Activated CD8-positive, alpha-beta memory T cell treated with anti-CD3 and anti-CD28 coated beads for 4 hours (primary cell): ENCODE results near the gene ZNHIT3.
"Not testable (repeated sequence)": the region's sequence is repeated elsewhere in the genome, so short reads cannot be mapped to it uniquely, and the experiment has no call there.

ENCODE experiments used
- DNase-seq, 2 donors: peaks; one replicate each; pipeline ENCODE4 v3.0.0-alpha.2; 2020; ENCODE audit warnings: low read depth in 2 of 2

The ZNHIT3 gene

DNA sequence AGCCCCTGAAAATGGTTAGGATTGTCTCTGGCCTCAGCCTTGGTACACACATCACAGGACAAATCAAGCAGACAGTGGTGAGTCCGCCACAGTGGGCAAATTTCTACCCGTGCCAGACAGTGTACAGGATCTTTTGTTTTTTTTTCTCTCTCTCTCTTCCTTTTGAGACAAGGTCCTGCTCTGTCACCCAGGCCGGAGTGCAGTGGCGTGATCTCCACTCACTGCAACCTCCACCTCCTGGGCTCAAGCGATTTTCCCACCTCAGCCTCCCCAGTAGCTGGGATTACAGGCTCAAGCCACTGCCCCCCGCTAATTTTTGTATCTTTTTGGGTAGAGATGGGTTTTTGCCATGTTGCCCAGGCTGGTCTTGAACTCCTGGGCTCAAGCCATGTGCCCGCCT is 2.5 kb upstream of the ZNHIT3 start:
- DNase-seq: not testable (repeated sequence)

GRCh38 chr17:36485027-36485426 is 1.5 kb upstream of the ZNHIT3 start:
- no peak for DNase-seq

DNA sequence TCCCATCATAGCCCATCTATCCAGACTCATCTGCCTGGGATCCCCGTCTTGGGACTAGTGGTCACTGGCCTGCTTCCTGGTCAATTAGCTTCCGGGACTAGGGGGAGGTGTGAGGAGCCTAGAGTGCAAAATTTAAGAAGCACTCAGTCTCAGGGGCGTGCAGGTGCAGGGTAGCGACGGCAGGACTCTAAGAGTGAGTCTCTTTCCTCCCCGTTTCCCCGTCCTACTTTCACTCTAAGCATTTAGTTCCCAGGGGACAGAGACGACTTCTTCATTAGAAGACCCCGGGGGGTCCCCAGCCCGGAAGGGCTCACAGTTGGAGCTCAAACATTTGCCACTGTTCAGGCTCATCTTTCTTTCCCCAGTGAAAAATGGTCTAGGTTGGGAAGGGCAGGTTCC is 677 bp upstream of the ZNHIT3 start:
- no peak for DNase-seq

DNA sequence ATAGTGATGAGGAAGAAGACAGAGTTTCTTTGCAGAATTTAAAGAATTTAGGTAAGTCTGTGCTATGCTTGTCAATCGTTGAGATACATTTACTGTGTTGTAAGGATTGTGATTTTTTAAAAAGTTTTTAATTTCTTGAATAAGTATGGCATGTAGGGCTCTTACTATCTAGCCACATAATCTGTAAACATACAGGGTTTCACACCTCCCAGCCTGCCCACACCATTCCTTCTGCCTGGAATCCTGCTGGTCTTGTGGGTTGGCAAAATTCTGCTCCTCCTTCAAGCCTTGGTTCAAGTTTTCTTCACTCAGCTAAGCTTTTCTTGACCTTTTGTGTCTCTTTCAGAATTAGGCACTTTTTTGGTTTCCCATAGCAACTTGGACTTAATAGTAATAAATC is 7.5 kb downstream of the ZNHIT3 start:
- DNase-seq: no peak

DNA sequence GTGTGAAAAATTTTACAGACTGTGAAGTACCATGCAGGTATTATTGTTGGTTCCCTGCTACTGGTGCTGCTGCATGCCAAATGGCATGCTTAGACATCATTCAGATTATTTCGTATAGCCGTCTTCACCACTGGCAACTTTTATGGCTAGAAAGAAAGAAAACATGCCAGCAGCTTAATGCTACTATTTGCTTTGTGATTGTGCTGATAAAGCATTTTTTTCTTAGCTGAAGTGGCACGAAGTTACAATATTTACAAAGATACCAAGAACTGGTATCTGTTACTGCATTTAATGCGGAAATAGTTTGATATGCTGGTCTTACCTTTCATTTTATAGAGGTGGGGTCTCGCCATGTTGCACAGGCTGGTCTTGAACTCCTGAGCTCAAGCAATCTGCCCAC is 8.2 kb downstream of the ZNHIT3 start:
- DNase-seq: no peak

DNA sequence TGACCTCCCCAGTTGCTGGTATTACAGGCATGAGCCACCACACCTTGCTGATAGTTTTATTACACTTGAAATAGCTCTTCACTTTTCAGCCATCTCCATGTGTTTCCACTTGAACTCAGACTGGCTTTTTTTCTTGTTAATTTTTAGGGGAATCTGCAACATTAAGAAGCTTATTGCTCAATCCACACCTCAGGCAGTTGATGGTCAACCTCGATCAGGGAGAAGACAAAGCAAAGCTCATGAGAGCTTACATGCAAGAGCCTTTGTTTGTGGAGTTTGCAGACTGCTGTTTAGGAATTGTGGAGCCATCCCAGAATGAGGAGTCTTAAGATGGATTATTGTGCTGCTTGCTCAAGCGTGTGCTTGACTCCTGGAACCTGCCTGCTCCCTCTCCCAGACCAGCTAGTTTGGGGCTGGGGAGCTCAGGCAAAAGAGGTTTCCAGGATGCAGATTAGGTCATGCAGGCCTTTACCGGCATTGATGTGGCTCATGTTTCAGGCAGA is 8.6 kb downstream of the ZNHIT3 start:
- no peak for DNase-seq

- no peak for DNase-seq
Measured at GRCh38 chr17:36496018-36496789, 9.7 kb downstream of the ZNHIT3 start.

DNA sequence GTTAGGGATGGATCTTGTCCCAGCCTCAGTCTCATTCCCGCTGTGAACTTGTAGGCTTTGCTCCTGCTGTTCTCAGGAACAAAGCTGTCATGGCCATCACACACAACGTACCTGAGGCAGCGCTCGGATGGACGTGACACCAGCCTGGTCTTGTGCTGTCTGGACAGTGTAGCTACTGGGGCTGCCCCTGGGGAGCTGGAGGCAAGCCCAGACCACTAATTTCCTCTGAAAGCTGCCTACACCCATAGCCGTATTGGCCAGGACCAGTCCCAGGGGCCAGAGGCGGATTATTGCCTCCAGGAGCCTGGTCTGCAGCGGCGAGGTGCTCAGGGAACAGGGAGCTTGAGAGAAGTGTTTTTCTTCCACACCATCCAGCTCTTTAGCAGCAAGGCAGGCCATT is 11.7 kb downstream of the ZNHIT3 start:
- no peak for DNase-seq

GRCh38 chr17:36498560-36499300 is 12.2 kb downstream of the ZNHIT3 start:
- DNase-seq: no peak

- no peak for DNase-seq
Measured at GRCh38 chr17:36500745-36501225, 14.3 kb downstream of the ZNHIT3 start.

DNA sequence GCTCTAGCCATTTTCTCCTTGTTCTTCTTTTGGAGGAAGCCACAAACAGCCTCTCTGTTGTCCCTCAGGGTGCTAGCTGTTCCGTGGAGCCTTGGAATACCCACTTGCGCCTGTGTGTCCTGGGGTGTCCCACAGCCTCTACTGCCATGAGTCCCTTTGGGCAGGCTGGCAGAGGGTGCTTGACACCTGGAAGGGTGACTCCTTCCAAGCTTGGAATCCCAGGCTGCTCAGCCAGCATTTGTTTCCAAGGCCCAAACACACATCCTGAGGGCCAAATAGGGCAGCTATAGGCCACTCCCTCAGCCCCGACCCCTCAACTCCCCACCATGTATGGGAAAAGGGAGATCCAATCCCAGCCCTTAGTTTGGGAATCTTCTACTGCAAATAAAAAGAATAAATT is 14.9 kb downstream of the ZNHIT3 start:
- no peak for DNase-seq

GRCh38 chr17:36501963-36502362 is 15.5 kb downstream of the ZNHIT3 start:
- DNase-seq: no peak

DNA sequence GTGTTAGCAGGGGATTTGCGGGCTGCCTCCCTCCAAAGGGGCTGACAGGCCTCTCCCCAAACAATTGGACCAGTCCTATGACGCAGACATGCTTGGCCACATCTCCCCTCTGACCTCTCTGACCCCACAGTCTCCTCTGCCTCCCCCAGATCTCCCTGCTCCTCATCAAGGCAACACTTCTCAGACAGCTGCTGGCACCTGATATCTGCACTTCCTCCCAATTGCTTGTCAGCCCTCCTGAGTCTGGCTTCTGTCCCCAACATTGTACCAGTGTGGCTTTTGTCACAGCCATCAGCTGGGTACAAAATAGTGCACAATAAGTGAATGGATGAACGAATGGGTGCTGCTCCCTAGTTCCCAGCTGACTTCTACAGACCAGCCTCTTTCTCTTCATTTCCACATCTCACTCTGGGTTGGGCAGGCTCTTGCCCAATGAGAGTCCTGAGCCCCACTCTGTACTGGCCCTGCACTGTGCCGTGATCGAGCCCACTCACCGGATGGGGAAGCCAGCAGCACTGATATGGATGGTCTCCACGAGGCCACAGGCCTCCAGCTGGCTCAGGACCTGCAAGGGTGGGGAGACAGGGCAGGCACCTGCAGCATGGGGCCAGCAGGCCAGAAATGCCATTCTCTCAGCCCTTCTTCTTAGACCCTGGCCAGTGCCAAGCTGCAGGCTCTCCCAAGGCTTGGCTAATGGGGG is 17.1 kb downstream of the ZNHIT3 start:
- DNase-seq: no peak

- no peak for DNase-seq
Measured at GRCh38 chr17:36504156-36504545, 17.7 kb downstream of the ZNHIT3 start.

GRCh38 chr17:36505171-36505570 is 18.7 kb downstream of the ZNHIT3 start:
- DNase-seq: no peak

DNA sequence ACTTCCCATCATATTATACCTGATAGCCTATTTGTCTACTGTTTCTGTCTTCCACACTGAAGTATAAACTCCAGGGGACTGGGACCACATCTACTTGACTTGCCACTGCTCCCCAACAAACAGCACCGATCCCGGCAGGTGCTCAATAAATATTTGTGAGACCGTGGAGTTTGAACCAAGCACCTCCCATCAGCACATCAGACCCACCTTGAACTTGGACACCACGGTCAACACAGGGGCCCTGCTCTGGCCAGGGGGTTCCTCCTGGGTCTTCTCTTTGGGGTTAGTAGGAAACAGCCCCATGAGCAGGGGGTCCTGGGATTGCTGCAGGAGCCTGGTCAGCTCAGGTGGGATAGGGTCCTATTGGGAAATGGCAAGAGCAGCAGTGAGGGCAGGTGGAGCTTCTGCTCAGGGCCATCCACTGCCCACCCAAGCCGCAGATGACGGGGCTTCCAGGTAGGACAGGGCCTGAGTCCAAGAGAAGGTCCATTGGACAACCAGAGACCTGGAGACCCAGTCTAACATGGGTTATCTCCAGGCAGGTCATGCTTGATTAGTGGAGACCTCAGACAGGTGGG is 19.9 kb downstream of the ZNHIT3 start:
- no peak for DNase-seq

DNA sequence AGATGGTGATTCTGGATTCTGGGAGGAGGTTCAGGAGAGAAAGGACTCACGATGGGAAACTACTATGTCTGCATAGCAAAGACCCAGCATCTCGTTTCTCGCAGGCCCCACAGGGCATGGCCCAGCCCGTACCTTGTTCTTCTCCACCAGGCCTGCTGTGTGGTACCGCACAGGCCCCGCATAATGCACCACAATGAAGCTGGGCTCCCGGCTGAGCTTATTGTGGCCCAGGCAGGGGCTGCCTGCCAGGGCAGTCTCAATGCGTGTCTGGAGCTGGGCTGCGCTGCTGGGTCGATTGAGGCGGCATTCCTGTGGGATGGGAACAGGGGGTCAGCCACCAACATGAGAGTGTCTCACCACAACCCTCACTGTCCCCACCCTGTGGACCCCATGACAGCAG is 20.4 kb downstream of the ZNHIT3 start:
- DNase-seq: no peak

- no peak for DNase-seq
Measured at GRCh38 chr17:36507266-36507665, 20.8 kb downstream of the ZNHIT3 start.

DNA sequence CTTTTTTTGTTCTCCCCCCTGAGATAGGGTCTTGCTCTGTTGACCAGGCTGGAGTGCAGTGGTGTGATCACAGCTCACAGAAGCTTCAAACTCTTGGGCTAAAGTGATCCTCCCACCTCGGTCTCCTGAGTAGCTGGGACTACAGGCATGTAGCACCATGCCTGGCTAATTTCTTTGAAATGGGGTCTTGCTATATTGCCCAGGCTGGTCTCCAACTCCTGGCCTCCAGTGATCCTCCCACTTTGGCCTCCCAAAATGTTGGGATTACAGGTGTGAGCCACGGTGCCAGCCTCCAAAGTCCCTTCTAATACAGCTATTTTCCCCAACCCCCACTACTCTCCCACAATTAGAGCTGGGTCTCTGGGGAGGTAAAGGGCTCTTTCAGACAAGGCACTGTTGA is 22.0 kb downstream of the ZNHIT3 start:
- DNase-seq: not testable (repeated sequence)

GRCh38 chr17:36509272-36509985 is 22.9 kb downstream of the ZNHIT3 start:
- DNase-seq: no peak

DNA sequence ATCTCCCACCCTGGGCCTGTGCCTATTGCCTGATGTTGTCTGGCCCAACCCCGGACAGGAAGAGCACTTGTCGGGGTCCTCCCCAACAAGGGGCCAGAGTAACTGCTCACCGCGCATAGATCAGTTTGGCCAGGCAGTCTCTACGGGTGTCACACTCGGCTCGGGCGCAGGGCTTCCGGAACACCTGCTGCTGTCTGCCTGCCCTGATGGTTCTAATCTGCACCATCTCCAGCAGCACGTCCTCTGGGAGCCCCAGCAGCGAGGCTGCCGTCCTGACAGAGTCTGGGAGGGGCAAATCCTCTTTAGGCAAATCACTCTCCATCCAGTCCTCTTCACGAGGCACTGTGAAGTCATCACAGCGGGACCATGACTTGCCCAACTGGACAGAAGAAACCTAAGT is 24.2 kb downstream of the ZNHIT3 start:
- DNase-seq: no peak
